Stimulated activated CD4-positive, alpha-beta T cell treated with anti-CD3 and anti-CD28 coated beads, Interleukin-12 subunit alpha, Interleukin-12 subunit beta, amount 100 ng/mL, for 24 hours (primary cell): ENCODE results near the gene PSENEN.
"Not testable (repeated sequence)": the region's sequence is repeated elsewhere in the genome, so short reads cannot be mapped to it uniquely, and the experiment has no call there.

Experiments used
- DNase-seq, 2 experiments: peaks; one replicate each; pipeline ENCODE4 v3.0.0-alpha.2; 2020; ENCODE audit warnings: low read depth in 2 of 2

PSENEN gene

GRCh38 chr19:35788205-35788960, 42.9 kb downstream of the PSENEN start:
- no peak for DNase-seq

GRCh38 chr19:35789195-35789977, 43.9 kb downstream of the PSENEN start:
- DNase-seq: no peak

GRCh38 chr19:35789978-35790944, 44.8 kb downstream of the PSENEN start:
- no peak for DNase-seq

- DNase-seq: no peak
Measured at GRCh38 chr19:35790981-35791813, 45.7 kb downstream of the PSENEN start.

- no peak for DNase-seq
Measured at GRCh38 chr19:35791814-35792279, 46.4 kb downstream of the PSENEN start.

- DNase-seq: no peak
Measured at GRCh38 chr19:35792312-35792711, 46.9 kb downstream of the PSENEN start.

- no peak for DNase-seq
Measured at GRCh38 chr19:35792888-35793287, 47.4 kb downstream of the PSENEN start.

GRCh38 chr19:35793381-35794165, 48.1 kb downstream of the PSENEN start:
- no peak for DNase-seq

GRCh38 chr19:35795564-35795963, 50.1 kb downstream of the PSENEN start:
- not testable (repeated sequence) for DNase-seq
